Activated CD4-positive, alpha-beta T cell treated with anti-CD3 and anti-CD28 coated beads, Interleukin-2, amount 50 U/mL, for 1 hour (primary cell): ENCODE data around the gene KCNH2.

Source experiments
- DNase-seq: peaks from one replicate; pipeline ENCODE4 v3.0.0-alpha.2; 2020

Gene KCNH2

GRCh38 chr7:150992833-150993302 is 14.7 kb upstream of the KCNH2 start:
- DNase-seq = no peak

DNA sequence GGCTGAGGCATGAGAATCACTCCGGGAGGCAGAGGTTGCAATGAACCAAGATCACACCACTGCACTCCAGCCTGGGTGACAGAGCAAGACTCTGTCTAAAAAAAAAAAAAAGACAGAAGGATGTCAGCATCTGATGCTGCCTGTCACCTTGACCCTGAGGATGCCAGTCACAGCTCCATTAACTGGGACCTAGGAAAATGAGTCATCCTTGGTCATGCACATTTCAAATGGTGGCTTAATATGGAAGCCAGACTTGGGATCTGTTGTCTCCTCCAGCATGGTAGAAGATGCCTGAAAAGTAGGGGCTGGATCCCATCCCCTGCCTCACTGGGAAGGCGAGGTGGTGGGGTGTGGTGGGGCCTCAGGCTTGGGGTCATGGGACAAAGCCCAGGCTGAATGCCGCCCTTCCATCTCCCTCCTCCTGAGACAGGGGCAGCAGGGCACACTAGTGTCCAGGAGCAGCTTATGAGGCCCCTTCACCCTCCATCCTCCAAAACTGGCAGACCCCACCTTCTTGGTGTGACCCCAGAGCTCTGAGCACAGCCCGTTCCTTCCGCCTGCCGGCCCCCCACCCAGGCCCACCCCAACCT is 14.0 kb upstream of the KCNH2 start:
- DNase-seq = no peak

DNA sequence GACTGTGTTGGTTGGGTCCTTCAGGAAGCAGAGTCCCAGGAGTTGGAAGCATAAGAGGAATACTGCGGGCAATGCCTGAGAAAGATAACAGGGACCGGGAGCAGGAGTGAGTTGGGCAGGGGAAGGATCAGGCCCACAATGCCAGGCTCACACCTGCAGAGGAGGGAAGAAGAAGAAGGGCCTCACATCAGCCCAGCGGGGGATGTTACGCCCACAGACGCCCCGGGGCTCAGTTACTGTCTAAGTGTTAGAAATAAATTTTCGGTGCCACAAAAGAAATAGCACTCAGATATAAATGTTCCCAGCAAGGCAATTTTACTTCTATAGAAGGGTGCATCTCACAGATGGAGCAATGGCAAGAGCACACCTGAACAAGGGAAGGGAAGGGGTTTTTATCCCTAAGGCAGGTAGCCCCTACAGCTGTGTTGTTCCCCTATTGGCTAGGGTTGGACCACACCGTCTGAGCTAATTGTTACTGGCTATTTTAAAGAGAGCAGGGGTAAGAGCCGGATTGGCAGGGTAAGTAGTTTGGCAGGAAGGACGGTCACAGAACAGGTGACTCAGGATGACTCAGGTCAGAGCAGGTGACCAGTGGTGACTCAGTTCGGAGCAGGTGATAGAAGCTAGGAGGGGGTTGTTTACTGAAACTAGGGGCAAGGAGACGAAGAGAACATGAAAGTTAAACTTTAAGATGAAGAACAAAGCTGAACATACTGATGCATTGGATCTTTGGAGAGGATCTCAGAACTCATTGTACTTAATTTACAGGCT is 12.5 kb upstream of the KCNH2 start, which contains the start of gene NOS3:
NOS3 (plus strand) TSS at position 602 of the 771 bp plus-strand sequence. CDS start 2,787 bp downstream, outside the sequence.
- no peak for DNase-seq

DNA sequence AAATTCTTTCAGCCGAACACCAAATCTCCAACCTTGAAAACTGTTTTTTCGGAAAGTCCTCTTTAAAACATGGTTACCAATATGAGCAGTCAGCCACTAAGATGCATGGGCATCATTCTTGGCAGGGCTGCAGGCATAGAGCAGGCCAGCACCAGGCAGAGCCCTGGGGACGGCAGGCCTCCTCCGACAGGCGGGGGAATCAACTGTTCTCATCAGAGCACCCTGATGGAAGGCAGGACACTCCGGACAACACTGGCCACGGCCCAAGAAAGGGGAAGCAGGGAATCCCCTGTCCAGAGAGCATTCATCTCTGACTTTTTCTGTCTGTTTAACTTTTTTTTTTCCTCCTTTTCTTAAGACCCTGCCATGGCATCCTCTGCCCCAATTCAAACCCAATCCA is 11.3 kb upstream of the KCNH2 start:
- no peak for DNase-seq

- DNase-seq = peak; percentile 71
These were observed 10.4 kb upstream of the KCNH2 start for GRCh38 chr7:150988230-150989226.

DNA sequence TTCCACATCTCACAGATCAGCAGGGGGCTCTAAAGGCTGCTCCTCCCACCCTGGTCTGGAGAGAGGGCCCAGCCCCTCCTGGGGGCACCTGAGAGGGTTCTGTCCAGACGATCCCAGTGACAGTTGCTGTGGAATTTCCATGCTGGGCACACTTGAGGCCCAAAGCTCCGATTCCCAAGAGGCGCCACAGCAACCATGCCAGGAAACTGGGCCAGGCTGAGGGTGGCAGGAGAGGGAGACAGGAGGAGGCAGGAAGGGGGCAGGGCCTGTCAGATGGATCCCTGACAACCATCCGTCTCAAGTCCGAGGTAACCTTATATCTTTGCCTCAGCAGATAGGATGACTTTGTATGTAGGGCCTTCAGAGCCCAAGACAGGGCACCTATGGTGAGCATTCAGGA is 8.4 kb upstream of the KCNH2 start:
- no peak for DNase-seq

- peak; percentile 59 for DNase-seq
These were observed 8.0 kb upstream of the KCNH2 start for GRCh38 chr7:150986099-150986512.

- peak; percentile 32 for DNase-seq
These were observed 5.8 kb upstream of the KCNH2 start for GRCh38 chr7:150983893-150984368.

GRCh38 chr7:150982351-150982750 is 4.2 kb upstream of the KCNH2 start:
- DNase-seq = no peak

DNA sequence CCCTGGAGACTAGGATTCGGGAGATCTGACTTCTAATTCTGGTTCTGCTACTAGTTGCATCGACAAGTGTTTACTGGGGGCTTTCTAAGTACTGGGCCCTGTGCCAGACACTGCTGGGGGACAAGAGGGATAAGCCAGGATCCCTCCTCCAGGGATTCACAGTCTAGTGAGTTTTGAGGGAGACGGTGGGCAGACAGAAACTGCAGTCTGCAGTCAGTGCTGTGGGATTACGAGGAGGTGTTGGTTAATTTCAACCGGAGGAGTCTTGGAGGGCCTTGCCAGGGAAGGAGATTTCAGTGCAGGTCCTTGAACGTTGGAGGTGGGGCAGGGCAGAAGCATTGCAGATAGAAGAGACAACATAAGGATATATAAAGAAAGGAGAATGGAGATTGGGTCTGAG is 3.5 kb upstream of the KCNH2 start:
- no peak for DNase-seq

- no peak for DNase-seq
These were observed 2.5 kb upstream of the KCNH2 start for GRCh38 chr7:150980663-150981062.

DNA sequence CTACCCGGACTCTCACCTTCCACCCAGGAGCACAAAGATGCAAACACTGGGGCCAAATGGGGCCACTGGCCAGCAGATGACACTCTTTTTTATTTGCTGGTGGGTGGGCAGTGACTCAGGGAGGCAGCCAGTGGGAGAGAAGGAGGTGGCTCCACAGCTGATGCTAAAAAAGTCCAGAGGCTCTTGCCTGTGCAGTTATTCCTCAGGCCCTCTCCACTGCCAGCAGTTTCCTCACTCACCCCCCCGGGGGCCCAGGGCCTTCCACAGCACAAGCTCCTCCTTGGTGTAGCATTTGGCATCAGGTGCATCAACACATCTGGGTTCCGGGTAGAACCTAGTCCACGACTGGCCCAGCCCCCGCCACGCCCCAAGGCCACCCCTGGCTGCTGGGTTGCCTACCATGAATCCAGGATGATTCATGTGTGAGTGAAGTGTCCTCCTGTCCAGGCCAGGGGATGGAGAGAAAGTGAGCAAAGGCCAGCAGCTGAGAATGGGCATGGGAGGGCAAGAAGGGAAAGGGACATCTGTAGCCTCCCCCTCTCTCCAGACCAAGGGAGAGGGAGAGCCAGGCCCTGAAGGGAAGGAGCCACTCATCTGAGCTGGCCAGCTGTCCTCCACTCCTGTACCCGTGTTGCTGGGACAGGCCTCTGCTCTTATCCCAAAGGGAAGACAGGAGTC is 1.7 kb upstream of the KCNH2 start:
- no peak for DNase-seq

- DNase-seq = no peak
These were observed 567 bp downstream of the KCNH2 start for GRCh38 chr7:150977382-150978125.

DNA sequence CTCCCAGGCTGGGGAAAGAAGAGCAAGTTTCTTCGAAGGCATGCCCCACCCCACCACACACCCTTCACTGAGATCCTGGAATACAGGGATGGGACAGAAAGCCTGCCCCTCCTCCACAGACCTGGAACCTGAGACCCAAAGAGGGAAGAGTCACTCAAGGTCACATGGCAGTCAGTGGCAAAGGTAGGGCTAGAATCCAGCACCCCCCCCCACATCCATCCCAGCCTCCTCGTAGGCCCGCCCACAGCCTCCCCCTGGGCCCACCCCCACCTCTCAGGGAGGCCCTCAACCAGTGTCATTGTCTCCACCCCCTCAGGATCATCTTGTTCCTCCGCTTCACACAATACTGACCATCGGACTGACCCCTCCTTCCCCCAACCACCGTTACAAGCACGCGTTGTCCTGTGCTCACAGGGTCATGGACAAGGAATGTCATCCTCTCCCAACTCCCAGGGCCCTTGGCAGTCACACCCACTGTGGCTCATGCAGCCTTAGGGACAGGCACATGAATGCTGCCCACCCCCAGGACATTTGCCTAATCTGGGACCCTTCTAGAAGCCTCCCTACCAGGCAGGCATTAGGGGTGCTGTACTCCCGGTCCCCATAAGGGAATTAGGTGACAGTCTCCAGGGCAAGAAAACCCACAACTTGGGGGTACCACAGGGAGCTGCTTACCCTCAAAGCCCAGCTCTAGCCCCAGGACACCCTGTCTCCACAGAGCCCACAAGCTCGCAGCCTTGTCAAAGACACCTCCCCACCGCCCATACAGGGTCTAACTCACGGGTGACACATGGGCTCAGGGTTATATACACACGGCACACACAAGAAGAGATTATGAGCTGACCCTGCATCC is 1.4 kb downstream of the KCNH2 start:
- DNase-seq = no peak

DNA sequence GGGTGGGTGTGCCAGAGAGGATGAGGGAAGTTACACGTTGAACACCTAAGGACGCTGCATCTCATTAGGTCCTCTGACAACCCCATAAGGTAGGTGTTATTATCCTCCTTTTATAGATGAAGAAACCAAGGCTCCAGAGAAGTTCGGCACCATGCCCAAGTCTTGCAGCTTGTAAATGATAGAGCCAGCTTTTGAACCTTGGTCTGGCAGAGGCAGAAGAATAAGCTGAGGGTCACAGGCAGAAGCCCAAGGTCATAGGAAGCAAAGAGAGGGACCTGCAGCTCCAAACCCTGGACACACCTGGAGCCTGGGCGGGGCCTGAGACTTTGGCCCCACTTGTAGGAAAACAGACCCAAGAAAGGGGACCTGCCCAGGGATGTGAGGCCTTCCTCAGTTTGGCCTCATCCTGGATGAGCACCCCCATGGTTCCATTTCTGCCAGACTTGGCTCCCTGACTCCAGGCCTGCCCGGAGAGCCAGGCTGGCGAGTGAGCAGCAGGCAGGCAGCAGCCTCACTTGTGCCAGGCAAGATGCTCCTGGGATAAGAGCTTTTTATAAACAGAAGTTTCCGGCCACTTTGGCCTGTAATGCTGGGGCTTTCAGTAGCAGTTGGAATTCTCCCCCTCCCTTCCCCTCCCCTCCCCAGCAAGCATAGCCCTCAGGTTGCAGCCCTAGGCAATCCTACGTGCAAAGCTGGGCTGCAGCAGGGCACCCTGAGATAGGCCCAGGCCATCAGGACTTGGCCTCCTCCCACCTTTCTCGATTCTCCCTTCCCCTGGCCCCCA is 2.4 kb downstream of the KCNH2 start:
- no peak for DNase-seq

DNA sequence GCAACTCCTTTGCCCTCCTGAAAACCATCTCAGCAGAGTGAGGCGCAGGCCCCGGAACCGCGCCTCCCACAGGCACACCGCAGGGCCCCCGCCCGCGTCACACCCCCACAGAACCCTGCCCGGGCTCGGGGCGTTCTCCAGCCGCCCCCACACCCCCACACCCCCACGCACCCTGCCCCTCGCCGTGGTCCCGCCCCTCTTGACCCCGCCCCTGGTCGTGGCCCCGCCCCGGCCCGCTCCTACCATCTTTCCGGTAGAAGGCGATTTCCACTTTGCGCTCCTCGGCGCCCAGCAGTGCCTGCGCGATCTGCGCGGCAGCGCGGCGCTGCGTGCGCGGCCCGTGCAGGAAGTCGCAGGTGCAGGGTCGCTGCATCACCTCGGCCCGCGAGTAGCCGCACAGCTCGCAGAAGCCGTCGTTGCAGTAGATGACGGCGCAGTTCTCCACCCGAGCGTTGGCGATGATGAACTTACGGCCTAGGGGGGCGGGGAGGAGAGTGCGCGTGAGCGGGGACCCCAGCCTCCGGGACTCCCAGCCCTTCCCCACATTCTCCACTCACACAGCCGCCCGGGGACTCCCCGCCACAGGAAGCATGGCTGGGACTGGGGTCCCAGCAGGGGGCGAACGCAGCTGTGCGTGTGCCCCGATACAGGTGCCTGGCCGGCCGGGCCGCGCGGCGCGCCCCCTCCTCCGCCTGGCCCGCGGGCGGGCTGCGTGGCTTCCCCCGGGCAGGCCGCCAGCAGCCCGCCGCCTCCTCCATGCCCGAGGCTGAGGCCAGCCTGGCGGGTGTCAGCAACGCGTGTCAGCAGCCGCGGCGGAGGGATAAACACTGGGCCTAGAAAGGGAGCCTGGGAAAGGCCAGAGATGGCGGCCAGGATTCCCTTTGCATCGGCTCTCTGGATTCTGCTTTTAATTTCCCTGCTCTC is 3.4 kb downstream of the KCNH2 start:
- peak; percentile 84 for DNase-seq

- peak; percentile 44 for DNase-seq
These were observed 4.3 kb downstream of the KCNH2 start for GRCh38 chr7:150973571-150974451.

GRCh38 chr7:150972741-150973140 is 5.4 kb downstream of the KCNH2 start:
- DNase-seq = no peak
